GM18499 (cell line): ENCODE results near the gene SYNE1.
A peak's percentile ranks its signal among the peaks of the same experiment; 100 is the strongest.
"Not testable (repeated sequence)": the region's sequence is repeated elsewhere in the genome, so short reads cannot be mapped to it uniquely, and the experiment has no call there.

Experiments
- ATAC-seq: cut with Tn5 transposase; IDR thresholded peaks from one replicate; pipeline ENCODE4 v1.9.1; 2021; ENCODE audit warnings: moderate number of reproducible peaks; ENCODE audit not compliant: insufficient read depth, unreplicated experiment

Gene SYNE1

GRCh38 chr6:152170702-152171667 is 466.2 kb downstream of the SYNE1 start:
- peak; percentile 98 for ATAC-seq

GRCh38 chr6:152170313-152170701 is 466.9 kb downstream of the SYNE1 start:
- no peak for ATAC-seq

GRCh38 chr6:152167641-152168603 is 469.2 kb downstream of the SYNE1 start:
- ATAC-seq: no peak

- ATAC-seq: no peak
These were observed 470.3 kb downstream of the SYNE1 start for GRCh38 chr6:152166897-152167296.

- no peak for ATAC-seq
These were observed 470.7 kb downstream of the SYNE1 start for GRCh38 chr6:152166497-152166896.

GRCh38 chr6:152164957-152165356 is 472.2 kb downstream of the SYNE1 start:
- no peak for ATAC-seq

GRCh38 chr6:152161501-152161900 is 475.7 kb downstream of the SYNE1 start:
- ATAC-seq: peak; percentile 50

GRCh38 chr6:152160346-152160745 is 476.8 kb downstream of the SYNE1 start:
- ATAC-seq: peak; percentile 95

GRCh38 chr6:152155792-152156191 is 481.4 kb downstream of the SYNE1 start:
- ATAC-seq: no peak

- ATAC-seq: no peak
These were observed 482.4 kb downstream of the SYNE1 start for GRCh38 chr6:152154559-152155356.

- ATAC-seq: no peak
These were observed 485.2 kb downstream of the SYNE1 start for GRCh38 chr6:152151920-152152319.

- no peak for ATAC-seq
These were observed 487.0 kb downstream of the SYNE1 start for GRCh38 chr6:152150196-152150595.

GRCh38 chr6:152148412-152148811 is 488.8 kb downstream of the SYNE1 start:
- ATAC-seq: no peak

- no peak for ATAC-seq
These were observed 489.9 kb downstream of the SYNE1 start for GRCh38 chr6:152147269-152147668.

- no peak for ATAC-seq
These were observed 490.8 kb downstream of the SYNE1 start for GRCh38 chr6:152146385-152146784.

GRCh38 chr6:152143359-152143758 is 493.8 kb downstream of the SYNE1 start:
- ATAC-seq: no peak

- no peak for ATAC-seq
These were observed 495.1 kb downstream of the SYNE1 start for GRCh38 chr6:152142105-152142504.

GRCh38 chr6:152138344-152138743 is 498.8 kb downstream of the SYNE1 start:
- ATAC-seq: not testable (repeated sequence)

GRCh38 chr6:152136449-152136825 is 500.7 kb downstream of the SYNE1 start:
- no peak for ATAC-seq
